NCI-H1694 (cell line): ENCODE measurements around the gene CLRN2.

Experiments
- DNase-seq: peaks from one replicate; lab custom pipeline; 2025; lab: John Stamatoyannopoulos, UW

The CLRN2 gene, protein sequence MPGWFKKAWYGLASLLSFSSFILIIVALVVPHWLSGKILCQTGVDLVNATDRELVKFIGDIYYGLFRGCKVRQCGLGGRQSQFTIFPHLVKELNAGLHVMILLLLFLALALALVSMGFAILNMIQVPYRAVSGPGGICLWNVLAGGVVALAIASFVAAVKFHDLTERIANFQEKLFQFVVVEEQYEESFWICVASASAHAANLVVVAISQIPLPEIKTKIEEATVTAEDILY

GRCh38 chr4:17514865-17515264 lies at the start of gene CLRN2:
Gene CLRN2 (plus strand): TSS chr4:17515165. CDS start chr4:17515267, 102 bp downstream.
- no peak for DNase-seq

- DNase-seq, result peak; percentile 18
Measured at GRCh38 chr4:17468619-17469221, 46.2 kb upstream of the CLRN2 start.

- DNase-seq, result no peak
Measured at GRCh38 chr4:17469931-17470674, 44.9 kb upstream of the CLRN2 start.

DNA sequence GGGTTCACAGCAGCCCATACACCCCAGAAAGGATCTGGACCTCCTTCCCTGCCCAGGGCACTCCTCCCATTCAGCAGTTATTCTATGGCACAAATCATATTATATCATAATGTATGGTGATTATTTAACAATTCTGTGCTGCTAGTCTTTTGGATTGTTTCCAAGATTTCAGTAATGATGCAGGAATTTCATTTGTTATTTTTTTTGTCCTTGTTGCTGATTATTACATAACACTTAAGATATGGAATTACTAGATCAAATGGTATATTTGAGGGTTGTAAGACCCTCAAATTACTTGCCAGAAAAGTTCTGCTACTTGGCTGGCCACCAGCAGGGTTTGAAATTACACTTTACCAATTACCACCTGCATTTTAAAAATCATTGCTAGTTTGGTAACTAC lies 39.5 kb upstream of the CLRN2 start:
- no peak for DNase-seq

DNA sequence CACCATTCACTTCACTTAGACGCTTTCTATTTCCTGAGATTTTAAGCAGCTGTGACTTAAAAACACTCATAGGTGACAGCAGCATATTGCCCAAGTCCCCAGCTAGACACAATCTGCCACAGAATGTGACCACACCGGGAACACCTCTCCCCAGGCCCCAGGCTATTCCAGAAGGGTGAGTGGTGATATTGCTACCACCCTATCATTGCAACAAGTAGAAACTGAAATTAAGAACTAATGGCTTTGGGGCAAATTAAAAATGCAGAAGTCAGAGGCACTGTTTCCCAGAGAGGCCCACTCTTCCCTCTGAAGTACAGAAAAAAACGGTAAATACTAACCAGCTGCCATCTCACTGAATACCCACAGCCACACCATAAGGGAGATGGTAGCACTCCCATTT lies 38.1 kb upstream of the CLRN2 start:
- no peak for DNase-seq

DNA sequence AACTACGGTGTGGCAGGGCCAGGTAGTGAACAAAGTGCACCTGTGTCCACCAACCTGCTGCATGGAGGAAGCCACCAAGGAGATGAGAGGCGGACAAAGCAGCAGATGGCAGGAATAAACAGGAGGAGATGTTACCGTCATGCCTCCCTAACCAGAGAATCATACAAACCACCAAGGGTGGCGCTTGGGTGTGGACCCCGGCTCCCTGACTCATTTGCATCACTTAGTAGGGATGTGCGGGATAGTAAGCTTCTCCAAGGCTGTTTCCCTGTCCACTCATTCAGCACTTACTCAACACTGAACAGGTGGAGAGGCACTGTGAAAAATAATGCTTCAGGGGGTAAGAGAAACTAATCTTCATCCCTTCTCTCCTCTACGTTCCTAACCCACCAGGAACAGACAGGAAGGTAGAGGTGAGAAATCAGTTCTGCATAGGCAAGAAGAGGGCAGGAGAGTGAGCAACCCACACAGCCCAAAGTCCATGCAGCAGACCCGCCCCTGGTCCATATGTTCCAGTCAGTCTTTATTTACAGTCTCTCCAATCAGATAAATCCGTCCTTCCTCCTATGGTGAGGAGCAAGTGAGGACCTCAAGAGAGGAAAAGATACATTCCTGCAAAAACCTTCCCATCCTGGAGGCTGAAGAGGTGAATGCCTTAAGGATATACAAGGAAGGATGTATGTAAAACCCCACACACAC lies 37.0 kb upstream of the CLRN2 start:
- DNase-seq, result no peak

DNA sequence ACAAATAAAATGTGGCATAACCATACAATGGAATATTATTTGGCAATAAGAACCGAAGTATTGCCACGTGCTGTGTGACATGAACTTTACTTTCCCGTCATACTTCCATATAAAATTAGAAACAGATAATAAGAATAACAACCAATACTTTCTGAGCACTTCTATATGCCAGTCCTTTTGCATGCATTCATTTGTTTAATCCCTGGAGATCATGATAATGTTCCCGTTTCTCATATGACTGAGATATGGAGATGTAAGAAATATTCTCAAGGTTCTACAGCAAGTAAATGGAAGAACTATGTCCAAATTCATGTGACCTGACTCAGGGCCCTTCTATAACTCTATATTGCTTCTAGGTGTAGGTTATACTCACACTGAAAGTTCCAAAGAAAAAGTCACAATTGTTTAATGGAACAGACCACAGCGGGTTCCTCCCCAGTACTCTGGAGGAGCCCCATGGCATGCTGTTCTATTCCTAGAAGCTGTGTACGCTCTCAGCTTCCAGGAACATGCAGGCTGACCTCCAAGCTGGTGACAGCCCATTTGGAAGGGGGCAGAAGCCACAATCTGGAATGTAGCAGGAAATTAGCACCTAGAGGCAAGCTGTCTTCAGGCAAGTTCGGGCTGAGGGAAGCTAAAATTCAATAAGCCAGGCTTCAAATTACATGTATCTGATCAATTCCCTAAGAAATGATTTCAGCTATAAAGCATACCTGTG lies 34.6 kb upstream of the CLRN2 start:
- no peak for DNase-seq

- no peak for DNase-seq
Measured at GRCh38 chr4:17480955-17481354, 34.0 kb upstream of the CLRN2 start.

DNA sequence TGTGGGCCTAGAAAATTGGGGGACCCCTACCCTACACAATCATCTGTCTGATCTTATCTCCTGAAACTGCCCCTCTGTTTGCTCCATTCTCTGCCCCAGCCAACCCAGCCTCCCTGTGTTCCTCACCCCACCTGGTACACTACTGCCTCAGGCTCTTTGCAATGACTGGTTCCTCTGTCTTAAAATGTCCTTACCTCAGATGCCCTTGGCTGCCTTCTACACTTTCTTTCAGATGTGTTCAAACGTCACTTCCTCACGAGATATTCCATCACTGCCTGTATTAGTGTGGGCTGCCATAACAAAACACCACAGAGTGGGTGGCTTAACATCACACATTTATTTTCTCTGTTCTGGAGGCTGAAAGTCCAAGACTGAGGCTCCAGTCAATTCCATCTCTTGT lies 32.2 kb upstream of the CLRN2 start:
- no peak for DNase-seq

DNA sequence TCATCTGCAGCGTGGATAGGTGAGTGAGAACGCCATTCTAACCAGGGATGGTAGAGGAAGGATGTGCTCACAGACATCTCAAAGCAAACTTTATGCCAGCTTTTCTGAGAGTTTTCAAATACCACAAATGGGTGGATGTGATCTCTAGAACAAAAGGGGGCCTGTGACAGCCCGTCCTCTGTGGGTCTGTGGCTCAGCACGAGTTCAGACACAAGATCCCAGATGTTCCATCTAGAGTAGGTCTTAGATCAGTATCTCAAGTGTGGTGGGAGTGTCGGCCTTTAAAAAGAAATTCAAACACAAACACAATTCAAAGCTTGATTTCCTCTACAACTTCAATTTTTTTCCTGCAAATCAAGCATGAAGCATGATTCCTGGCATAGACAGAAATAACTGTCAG lies 25.8 kb upstream of the CLRN2 start:
- DNase-seq, result no peak

DNA sequence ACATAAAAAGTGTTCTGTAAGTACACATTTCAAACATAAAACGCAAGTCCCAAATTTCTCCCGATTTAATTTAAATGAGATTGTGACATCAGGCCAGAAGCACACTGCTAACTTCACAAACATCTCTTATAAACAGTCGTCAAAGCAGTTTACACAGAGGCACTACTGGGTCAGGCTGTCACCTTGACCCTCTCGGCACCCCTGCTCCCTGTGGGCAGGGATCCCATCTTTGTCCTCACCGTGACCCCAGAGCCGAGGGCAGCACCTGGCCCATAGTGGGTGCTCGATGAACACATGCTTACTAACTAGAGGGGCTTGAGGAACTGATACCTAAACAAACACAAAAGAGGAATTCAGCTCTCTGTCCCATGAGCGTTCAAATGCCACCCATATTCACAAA lies 25.2 kb upstream of the CLRN2 start:
- no peak for DNase-seq

GRCh38 chr4:17490575-17491059 lies 24.3 kb upstream of the CLRN2 start:
- DNase-seq, result no peak

GRCh38 chr4:17491196-17491595 lies 23.8 kb upstream of the CLRN2 start:
- no peak for DNase-seq

GRCh38 chr4:17492058-17492741 lies 22.8 kb upstream of the CLRN2 start:
- no peak for DNase-seq

DNA sequence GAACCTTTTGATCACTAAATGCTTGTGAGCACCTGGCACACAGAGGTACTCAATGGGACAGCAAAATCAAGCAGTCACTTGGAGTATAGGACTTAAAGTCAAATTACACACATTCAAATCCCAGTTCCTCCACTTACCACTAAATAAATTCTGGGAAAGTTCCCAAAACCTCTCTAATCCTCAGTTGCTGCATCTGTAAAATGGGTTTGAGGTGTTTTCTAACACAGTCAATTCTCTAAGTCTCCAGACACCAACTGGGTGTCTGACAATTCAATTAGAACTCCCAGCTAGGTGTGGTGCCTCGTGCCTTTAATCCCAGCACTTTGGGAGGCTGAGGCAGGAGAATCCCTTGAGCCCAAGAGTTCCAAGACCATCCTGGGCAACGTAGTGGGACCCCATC lies 22.1 kb upstream of the CLRN2 start:
- DNase-seq, result no peak

- no peak for DNase-seq
Measured at GRCh38 chr4:17493619-17494018, 21.3 kb upstream of the CLRN2 start.

DNA sequence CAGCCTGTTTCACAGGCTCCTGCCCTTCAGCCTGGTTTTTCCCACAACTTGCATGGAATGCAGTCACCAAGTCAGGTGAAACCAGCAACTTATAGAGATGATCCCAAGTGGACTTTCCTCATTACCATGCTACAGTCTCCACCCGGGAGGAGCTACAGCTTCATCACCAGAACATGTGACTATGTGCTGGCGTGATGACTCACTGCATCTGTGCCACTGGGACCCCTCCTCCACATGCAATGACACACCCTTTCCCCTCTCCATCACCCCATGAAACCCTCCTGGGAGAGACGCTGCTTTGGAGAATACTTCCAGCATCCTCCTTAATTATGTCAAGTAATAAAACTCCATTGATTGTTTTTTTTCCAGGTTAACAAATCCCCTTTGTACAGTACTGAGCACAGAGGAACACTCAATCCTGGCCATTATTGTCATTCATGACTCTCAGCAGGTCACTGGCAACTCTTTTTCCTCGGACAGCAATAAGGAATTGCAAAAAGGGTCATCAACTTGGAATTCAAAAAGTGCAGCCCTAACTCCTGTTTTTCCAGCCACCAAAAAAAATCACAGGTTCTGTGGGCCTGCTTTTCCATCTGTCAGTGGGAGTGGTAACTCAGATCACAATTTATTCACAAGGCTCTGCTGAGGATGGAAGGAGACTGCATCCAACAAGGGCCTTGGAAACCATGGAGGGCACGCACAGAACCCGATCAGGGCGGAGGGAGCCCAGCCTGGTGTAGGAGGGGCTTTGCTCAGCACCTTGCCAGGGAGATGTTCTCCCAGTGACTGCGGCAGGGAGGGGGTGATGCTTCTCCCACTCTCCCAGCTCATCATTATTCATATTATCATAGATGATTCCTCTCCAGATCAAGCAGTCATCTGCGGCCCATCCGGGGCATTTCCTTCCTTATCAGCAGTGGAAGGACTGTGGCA lies 20.4 kb upstream of the CLRN2 start:
- no peak for DNase-seq

DNA sequence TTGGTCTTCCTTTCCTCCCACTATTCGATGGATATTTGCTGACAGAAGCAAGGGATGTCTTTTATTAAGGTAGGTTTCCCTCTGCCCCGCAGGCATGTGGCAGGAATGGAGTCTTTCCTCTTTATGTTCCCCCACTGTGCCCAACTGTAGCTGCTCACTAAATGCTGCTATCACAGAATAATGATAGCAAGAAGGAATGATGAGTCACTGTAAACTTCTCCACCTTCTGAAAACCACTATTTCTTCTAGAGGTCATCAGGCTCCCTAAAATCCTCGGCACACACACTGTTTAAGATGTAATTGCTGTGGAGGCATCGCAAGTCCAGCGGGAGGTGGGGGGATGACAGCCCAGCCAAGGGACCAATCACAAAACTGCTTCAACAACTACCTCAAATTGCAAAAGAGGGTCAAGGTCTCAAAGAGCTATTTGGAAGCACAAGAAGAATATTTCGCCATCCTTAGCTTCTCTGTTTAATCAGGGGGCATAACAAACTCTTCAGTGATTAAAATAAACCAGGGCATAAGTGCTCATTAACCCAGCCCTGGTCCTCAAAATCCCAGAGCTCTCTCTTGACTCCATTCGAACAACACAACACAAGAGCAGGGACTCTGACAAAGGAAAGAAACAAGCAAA lies 17.0 kb upstream of the CLRN2 start:
- DNase-seq, result no peak

DNA sequence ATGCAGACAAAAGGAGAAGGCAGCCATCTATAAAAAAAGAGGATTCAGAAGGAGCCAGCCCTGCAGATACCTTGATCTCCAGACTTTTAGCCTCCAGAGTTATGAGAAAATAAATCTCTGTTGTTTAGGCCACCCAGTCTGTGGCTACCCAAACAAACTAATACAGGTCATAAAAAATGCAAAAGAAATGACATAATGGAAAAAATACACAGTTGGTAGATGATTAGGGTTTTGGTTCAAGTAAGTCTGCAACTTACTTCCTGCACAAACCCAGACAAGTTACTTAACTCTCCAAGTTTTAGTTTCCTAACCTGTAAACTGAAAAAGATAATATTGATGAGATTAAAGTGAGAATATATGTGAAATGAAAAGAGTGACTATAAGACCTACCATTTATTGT lies 14.4 kb upstream of the CLRN2 start:
- no peak for DNase-seq

DNA sequence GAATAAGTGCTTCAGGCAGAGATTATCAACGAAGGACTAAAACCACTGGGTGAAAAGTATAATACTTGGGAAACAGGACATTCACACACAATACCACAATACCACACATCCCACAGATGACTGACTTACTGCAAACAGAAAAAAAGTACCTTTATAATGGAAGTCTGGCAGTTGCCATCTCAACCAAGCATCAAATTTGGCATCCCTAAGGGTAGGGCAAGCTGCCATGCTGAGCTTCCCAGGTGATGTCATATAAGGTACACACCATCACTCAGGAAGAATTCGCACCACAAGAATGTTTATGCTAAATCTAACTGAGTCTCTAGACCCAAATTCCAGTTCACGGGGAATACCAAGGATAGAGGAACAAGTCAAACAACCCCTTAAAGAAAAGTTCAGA lies 12.2 kb upstream of the CLRN2 start:
- DNase-seq, result no peak
